ENCODE measurements around the gene RPTOR. TPM values are rescaled to one million over a fixed set of nuclear protein-coding genes. Genes with fewer than 3 reads are reported as not detected.

Gene RPTOR
- total RNA-seq, 4 donors from 2014 or later, result 34.1 to 65.8 (median 43.6) TPM

GRCh38 chr17:80710714-80711302 lies 166.2 kb downstream of the RPTOR start:
- DNase-seq (ENCODE audit: extremely low spot score), result no peak
- Histone ChIP-seq H3K36me3 (peaks cover 6 to 20% (median 12%) of the 10 kb centered on the region in 4 donors), H3K27me3 (no peaks in the 10 kb centered on the region), H3K9me3 (no peaks in the 10 kb centered on the region), H3K4me3 (no peak overlapping the region), H3K4me1 (peaks cover 0 to 9% (median 7%) of the 10 kb centered on the region in 4 donors), H3K27ac (replicated peaks in 1 of 4) (no peak overlapping the region)
- 80% methylated on average over 4 of the region's 4 CpGs for WGBS
- TF ChIP-seq EP300 (IDR thresholded peaks at IDR 0.05) (no peak), POLR2AphosphoS5 (IDR thresholded peaks at IDR 0.05) (no peak)
- intact Hi-C loops (cut with DNase I), result no loop called here

DNA sequence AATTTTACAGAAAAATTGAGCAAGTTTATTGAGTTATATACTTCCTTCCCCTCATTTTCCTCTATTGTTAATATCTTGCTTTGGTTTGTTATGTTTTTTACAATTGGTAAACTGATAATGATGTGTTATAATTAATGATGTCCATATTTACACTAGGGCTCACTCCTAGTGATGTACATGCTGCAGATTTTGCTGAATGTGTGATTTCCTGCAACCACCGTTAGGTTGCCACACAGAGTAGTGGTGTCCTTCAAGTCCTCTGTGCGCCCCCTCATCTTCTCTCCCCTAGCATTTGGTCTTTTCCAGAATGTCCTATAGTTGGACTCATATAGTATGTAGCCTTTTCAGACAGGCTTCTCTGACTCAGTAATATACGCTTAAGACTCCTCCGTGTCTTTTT lies 167.5 kb downstream of the RPTOR start:
- Histone ChIP-seq H3K4me1 (no peaks in the 10 kb centered on the region), H3K27ac (replicated peaks in 1 of 4) (no peak overlapping the region), H3K4me3 (no peak overlapping the region), H3K36me3 (peaks cover 6 to 20% (median 12%) of the 10 kb centered on the region in 4 donors), H3K27me3 (no peaks in the 10 kb centered on the region), H3K9me3 (no peaks in the 10 kb centered on the region)
- intact Hi-C loops (cut with DNase I), result no loop called here
- WGBS, result 91% methylated on average over 4 of the region's 4 CpGs
- no peak for TF ChIP-seq POLR2A (IDR thresholded peaks at IDR 0.05; ENCODE audit: low read depth)
- no peak for DNase-seq (ENCODE audit: extremely low spot score)

DNA sequence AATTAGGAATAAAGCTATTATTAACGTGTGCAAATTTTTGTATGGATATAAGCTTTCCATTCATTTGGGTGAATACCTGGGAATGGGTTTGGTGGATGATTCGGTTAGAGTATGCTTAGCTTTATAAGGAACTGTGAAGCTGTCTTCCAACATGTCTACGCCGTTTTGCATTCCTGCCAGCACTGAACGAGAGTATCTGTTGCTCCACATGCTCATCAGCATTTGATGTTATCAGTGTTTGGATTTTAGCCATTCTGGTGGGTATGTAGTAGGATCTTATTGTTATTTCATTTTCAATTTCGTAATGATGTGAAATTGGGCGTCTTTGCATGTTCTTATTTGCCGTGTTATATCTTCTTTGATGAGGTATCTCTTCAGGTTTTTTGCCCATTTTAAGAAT lies 168.0 kb downstream of the RPTOR start:
- 90% methylated on average over 8 of the region's 8 CpGs for WGBS
- Histone ChIP-seq H3K4me3 (no peak overlapping the region), H3K9me3 (no peaks in the 10 kb centered on the region), H3K27me3 (no peaks in the 10 kb centered on the region), H3K4me1 (no peaks in the 10 kb centered on the region), H3K27ac (replicated peaks in 1 of 4) (no peak overlapping the region), H3K36me3 (peaks cover 6 to 20% (median 12%) of the 10 kb centered on the region in 4 donors)
- intact Hi-C loops (cut with DNase I), result no loop called here
- no peak for DNase-seq (ENCODE audit: extremely low spot score)
- no peak for TF ChIP-seq POLR2A (IDR thresholded peaks at IDR 0.05; ENCODE audit: low read depth)
- no peak for TF ChIP-seq EP300 (IDR thresholded peaks at IDR 0.05)
- no peak for TF ChIP-seq POLR2AphosphoS5 (IDR thresholded peaks at IDR 0.05)
- TF ChIP-seq CTCF (IDR thresholded peaks at IDR 0.05), result no peak

- Histone ChIP-seq H3K36me3 (no peaks in the 10 kb centered on the region), H3K27ac (replicated peaks in 1 of 4) (no peak overlapping the region), H3K4me3 (no peak overlapping the region), H3K27me3 (no peaks in the 10 kb centered on the region), H3K4me1 (peaks cover 0 to 7% (median 3%) of the 10 kb centered on the region in 4 donors), H3K9me3 (no peaks in the 10 kb centered on the region)
- 96% methylated on average over 10 of the region's 10 CpGs for WGBS
- intact Hi-C loops (cut with DNase I), result no loop called here
- no peak for TF ChIP-seq CTCF (IDR thresholded peaks at IDR 0.05)
- no peak for TF ChIP-seq POLR2AphosphoS5 (IDR thresholded peaks at IDR 0.05)
- no peak for TF ChIP-seq EP300 (IDR thresholded peaks at IDR 0.05)
- no peak for TF ChIP-seq POLR2A (IDR thresholded peaks at IDR 0.05; ENCODE audit: low read depth)
- no peak for DNase-seq (ENCODE audit: extremely low spot score)
Measured at GRCh38 chr17:80716986-80717719, 172.5 kb downstream of the RPTOR start.

DNA sequence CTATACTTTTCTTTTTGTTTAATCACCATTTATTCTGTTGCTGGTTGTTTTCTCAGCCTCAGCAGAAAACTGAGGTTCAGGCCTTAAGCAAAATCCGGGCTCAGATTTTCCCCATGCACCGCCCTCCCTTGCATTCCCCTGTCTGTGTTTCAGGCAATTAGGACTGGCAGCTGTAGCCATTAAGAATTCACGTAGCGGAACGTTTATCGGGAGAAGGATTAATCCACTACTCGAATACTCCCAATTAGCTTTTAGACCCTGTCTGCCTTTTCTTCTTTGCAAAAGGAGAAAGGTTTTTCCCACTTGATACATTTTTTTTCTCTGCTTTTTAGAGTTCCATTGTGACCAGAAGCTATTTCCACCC lies 173.1 kb downstream of the RPTOR start:
- intact Hi-C loops (cut with DNase I), result no loop called here
- Histone ChIP-seq H3K36me3 (no peaks in the 10 kb centered on the region), H3K9me3 (no peaks in the 10 kb centered on the region), H3K27ac (replicated peaks in 1 of 4) (no peak overlapping the region), H3K27me3 (no peaks in the 10 kb centered on the region), H3K4me1 (peaks cover 0 to 7% (median 3%) of the 10 kb centered on the region in 4 donors), H3K4me3 (no peak overlapping the region)
- no peak for DNase-seq (ENCODE audit: extremely low spot score)
- 90% methylated on average over 7 of the region's 7 CpGs for WGBS
- no peak for TF ChIP-seq CTCF (IDR thresholded peaks at IDR 0.05)
- no peak for TF ChIP-seq EP300 (IDR thresholded peaks at IDR 0.05)
- TF ChIP-seq POLR2A (IDR thresholded peaks at IDR 0.05; ENCODE audit: low read depth), result no peak
- no peak for TF ChIP-seq POLR2AphosphoS5 (IDR thresholded peaks at IDR 0.05)

Measured in esophagus muscularis mucosa (tissue), 4 donors.